ENCODE measurements around the gene RAB17. TPM values are rescaled to one million over a fixed set of nuclear protein-coding genes. Genes with fewer than 3 reads are reported as not detected.

RAB17 gene
- total RNA-seq, 1 experiment from 2014 or later, result 41.8 TPM

- no peak overlapping the region for H3K4me3 ChIP-seq (replicated peaks in 1 of 2; ENCODE audit: low read depth in 1 of 2, low read length in 2 of 2)
- TF ChIP-seq JUND (IDR thresholded peaks at IDR 0.05) (no peak), POLR2AphosphoS5 (IDR thresholded peaks at IDR 0.05; ENCODE audit: low read depth, low read length) (0 out of 2 replicates have a peak, but pooled peaks have one; percentile 27)
- no peak overlapping the region for H3K4me2 ChIP-seq (ENCODE audit: low read length)
- peaks cover 10% of the 10 kb centered on the region for H3K79me2 ChIP-seq (ENCODE audit: insufficient read depth, low read length)
- no peaks in the 10 kb centered on the region for H3K36me3 ChIP-seq (ENCODE audit: control insufficient read depth in 1 of 2, insufficient read depth in 2 of 2, low read length in 2 of 2)
- no peak overlapping the region for H3K9ac ChIP-seq (ENCODE audit: low read length)
- no peaks in the 10 kb centered on the region for H3K27me3 ChIP-seq (ENCODE audit: insufficient read depth, low read length)
- POLR2A ChIA-PET, result no interaction called here
- no peak overlapping the region for H2AFZ ChIP-seq (ENCODE audit: low read depth, low read length, poor library complexity, severe bottlenecking)
- no TSS peak for BruUV-seq (replicated peaks)
- DNase-seq (ENCODE audit: low read depth, low spot score) (no peak), ATAC-seq (no peak)
- no peaks in the 10 kb centered on the region for H3K9me3 ChIP-seq (ENCODE audit: control insufficient read depth in 1 of 2, insufficient read depth in 1 of 2, low read depth in 1 of 2, low read length in 2 of 2)
- no peaks in the 10 kb centered on the region for H3K9me2 ChIP-seq (ENCODE audit: insufficient read depth)
- CTCF ChIA-PET, result no interaction called here
- H3K27ac ChIP-seq (ENCODE audit: low read depth, low read length), result no peak overlapping the region
- RAD21 ChIA-PET (ENCODE audit: low non-redundant PET in 1 of 2, low total read pairs in 2 of 2, uncharacterized antibody in 2 of 2, unreplicated experiment in 2 of 2), result no interaction called here
- peaks cover 13 to 30% of the 10 kb centered on the region in 2 experiments; a peak in 3 of 4 replicates for H3K4me1 ChIP-seq (ENCODE audit: control insufficient read depth in 1 of 2, insufficient read depth in 2 of 2, low read length in 2 of 2)
- H4K20me1 ChIP-seq (ENCODE audit: insufficient read depth), result no peaks in the 10 kb centered on the region
- intact Hi-C loops (cut with micrococcal nuclease), result no loop called here
Observed at GRCh38 chr2:237593596-237594320, 3.2 kb upstream of the RAB17 start.

- CTCF ChIA-PET, result no interaction called here
- no peak overlapping the region for H3K9ac ChIP-seq (ENCODE audit: low read length)
- no peak overlapping the region for H3K4me2 ChIP-seq (ENCODE audit: low read length)
- no peaks in the 10 kb centered on the region for H3K9me3 ChIP-seq (ENCODE audit: control insufficient read depth in 1 of 2, insufficient read depth in 1 of 2, low read depth in 1 of 2, low read length in 2 of 2)
- POLR2A ChIA-PET, result no interaction called here
- intact Hi-C loops (cut with micrococcal nuclease), result no loop called here
- DNase-seq (ENCODE audit: low read depth, low spot score) (no peak), ATAC-seq (no peak)
- peaks cover 14% of the 10 kb centered on the region for H3K79me2 ChIP-seq (ENCODE audit: insufficient read depth, low read length)
- H3K36me3 ChIP-seq (ENCODE audit: control insufficient read depth in 1 of 2, insufficient read depth in 2 of 2, low read length in 2 of 2), result no peaks in the 10 kb centered on the region
- H3K27me3 ChIP-seq (ENCODE audit: insufficient read depth, low read length), result no peaks in the 10 kb centered on the region
- H3K4me1 ChIP-seq (ENCODE audit: control insufficient read depth in 1 of 2, insufficient read depth in 2 of 2, low read length in 2 of 2), result peaks cover 13 to 33% of the 10 kb centered on the region in 2 experiments; a peak in 3 of 4 replicates
- BruUV-seq (replicated peaks), result no TSS peak
- H3K4me3 ChIP-seq (replicated peaks in 1 of 2; ENCODE audit: low read depth in 1 of 2, low read length in 2 of 2), result no peak overlapping the region
- no peaks in the 10 kb centered on the region for H4K20me1 ChIP-seq (ENCODE audit: insufficient read depth)
- no peak overlapping the region for H2AFZ ChIP-seq (ENCODE audit: low read depth, low read length, poor library complexity, severe bottlenecking)
- no peaks in the 10 kb centered on the region for H3K9me2 ChIP-seq (ENCODE audit: insufficient read depth)
- H3K27ac ChIP-seq (ENCODE audit: low read depth, low read length), result no peak overlapping the region
- RAD21 ChIA-PET (ENCODE audit: low non-redundant PET in 1 of 2, low total read pairs in 2 of 2, uncharacterized antibody in 2 of 2, unreplicated experiment in 2 of 2), result no interaction called here
- no peak for TF ChIP-seq YY1 (IDR thresholded peaks at IDR 0.05; ENCODE audit: extremely low read depth, insufficient replicate concordance, low read depth, low read length)
- no peak for TF ChIP-seq MAX (IDR thresholded peaks at IDR 0.05)
- TF ChIP-seq, protein P1, sequence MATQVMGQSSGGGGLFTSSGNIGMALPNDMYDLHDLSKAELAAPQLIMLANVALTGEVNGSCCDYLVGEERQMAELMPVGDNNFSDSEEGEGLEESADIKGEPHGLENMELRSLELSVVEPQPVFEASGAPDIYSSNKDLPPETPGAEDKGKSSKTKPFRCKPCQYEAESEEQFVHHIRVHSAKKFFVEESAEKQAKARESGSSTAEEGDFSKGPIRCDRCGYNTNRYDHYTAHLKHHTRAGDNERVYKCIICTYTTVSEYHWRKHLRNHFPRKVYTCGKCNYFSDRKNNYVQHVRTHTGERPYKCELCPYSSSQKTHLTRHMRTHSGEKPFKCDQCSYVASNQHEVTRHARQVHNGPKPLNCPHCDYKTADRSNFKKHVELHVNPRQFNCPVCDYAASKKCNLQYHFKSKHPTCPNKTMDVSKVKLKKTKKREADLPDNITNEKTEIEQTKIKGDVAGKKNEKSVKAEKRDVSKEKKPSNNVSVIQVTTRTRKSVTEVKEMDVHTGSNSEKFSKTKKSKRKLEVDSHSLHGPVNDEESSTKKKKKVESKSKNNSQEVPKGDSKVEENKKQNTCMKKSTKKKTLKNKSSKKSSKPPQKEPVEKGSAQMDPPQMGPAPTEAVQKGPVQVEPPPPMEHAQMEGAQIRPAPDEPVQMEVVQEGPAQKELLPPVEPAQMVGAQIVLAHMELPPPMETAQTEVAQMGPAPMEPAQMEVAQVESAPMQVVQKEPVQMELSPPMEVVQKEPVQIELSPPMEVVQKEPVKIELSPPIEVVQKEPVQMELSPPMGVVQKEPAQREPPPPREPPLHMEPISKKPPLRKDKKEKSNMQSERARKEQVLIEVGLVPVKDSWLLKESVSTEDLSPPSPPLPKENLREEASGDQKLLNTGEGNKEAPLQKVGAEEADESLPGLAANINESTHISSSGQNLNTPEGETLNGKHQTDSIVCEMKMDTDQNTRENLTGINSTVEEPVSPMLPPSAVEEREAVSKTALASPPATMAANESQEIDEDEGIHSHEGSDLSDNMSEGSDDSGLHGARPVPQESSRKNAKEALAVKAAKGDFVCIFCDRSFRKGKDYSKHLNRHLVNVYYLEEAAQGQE (IDR thresholded peaks at IDR 0.05; ENCODE audit: low read depth), result no peak
- no peak for TF ChIP-seq SP1 (IDR thresholded peaks at IDR 0.05; ENCODE audit: low read depth)
- no peak for TF ChIP-seq ZFX (IDR thresholded peaks at IDR 0.05)
- TF ChIP-seq POLR2AphosphoS5 (IDR thresholded peaks at IDR 0.05; ENCODE audit: low read depth, low read length), result no peak
- TF ChIP-seq SRF (IDR thresholded peaks at IDR 0.05; ENCODE audit: low read depth), result no peak
- no peak for TF ChIP-seq EGR1 (IDR thresholded peaks at IDR 0.05; ENCODE audit: low read depth)
- TF ChIP-seq SIN3A (IDR thresholded peaks at IDR 0.05; ENCODE audit: low read depth), result no peak
- no peak for TF ChIP-seq EZH2phosphoT487 (IDR thresholded peaks at IDR 0.05; ENCODE audit: borderline replicate concordance)
- no peak for TF ChIP-seq CBX3 (IDR thresholded peaks at IDR 0.05; ENCODE audit: low read depth)
- TF ChIP-seq, protein P2, sequence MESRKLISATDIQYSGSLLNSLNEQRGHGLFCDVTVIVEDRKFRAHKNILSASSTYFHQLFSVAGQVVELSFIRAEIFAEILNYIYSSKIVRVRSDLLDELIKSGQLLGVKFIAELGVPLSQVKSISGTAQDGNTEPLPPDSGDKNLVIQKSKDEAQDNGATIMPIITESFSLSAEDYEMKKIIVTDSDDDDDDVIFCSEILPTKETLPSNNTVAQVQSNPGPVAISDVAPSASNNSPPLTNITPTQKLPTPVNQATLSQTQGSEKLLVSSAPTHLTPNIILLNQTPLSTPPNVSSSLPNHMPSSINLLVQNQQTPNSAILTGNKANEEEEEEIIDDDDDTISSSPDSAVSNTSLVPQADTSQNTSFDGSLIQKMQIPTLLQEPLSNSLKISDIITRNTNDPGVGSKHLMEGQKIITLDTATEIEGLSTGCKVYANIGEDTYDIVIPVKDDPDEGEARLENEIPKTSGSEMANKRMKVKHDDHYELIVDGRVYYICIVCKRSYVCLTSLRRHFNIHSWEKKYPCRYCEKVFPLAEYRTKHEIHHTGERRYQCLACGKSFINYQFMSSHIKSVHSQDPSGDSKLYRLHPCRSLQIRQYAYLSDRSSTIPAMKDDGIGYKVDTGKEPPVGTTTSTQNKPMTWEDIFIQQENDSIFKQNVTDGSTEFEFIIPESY (IDR thresholded peaks at IDR 0.05; ENCODE audit: extremely low read depth, insufficient replicate concordance, low read length), result no peak
Observed at GRCh38 chr2:237593036-237593435, 2.5 kb upstream of the RAB17 start.
